HepG2 (cell line): ENCODE results near the gene PSD4. TPM values are rescaled to one million over a fixed set of nuclear protein-coding genes. Genes with fewer than 3 reads are reported as not detected.

Source experiments
- ASH2L ChIP-seq: fragments of 300-600, 200-600 bp; sonication (generic); IDR thresholded peaks from 2 replicates; pipeline ENCODE4 v1.7.0; 2017; ENCODE audit warnings: low read depth, mild to moderate bottlenecking, moderate library complexity, mixed read lengths, low read length; ENCODE audit not compliant: insufficient read length
- ATAD3A ChIP-seq: sonication (generic); formaldehyde crosslinking; IDR thresholded peaks from 2 replicates; pipeline ENCODE4 v1.4.0; 2020; ENCODE audit warnings: missing genetic modification reagents
- ATF3 ChIP-seq: sonication (generic); formaldehyde crosslinking; IDR thresholded peaks from 2 replicates; pipeline ENCODE4 v1.4.0; 2020; ENCODE audit warnings: missing genetic modification reagents
- CBX2 ChIP-seq, 2 experiments: fragments of 200-600 bp in 1 of 2; sonication (generic); formaldehyde crosslinking in 1 of 2; IDR thresholded peaks; 2 replicates each; pipeline versions ENCODE4 v1.7.0 to v1.8.1; 2018 to 2022; ENCODE audit warnings: low read depth in 2 of 2, low read length in 1 of 2, mild to moderate bottlenecking in 1 of 2, missing genetic modification reagents in 1 of 2
- CHD4 ChIP-seq: fragments of 200-600 bp; sonication (generic); IDR thresholded peaks from 2 replicates; pipeline ENCODE4 v1.7.0; 2017; ENCODE audit warnings: mild to moderate bottlenecking, low read length, borderline replicate concordance
- HNF4A ChIP-seq: sonication (generic); formaldehyde crosslinking; IDR thresholded peaks from 2 replicates; pipeline ENCODE4 v1.4.0; 2020; ENCODE audit warnings: missing genetic modification reagents
- HNF4G ChIP-seq, 2 experiments: sonication (generic) in 1 of 2; formaldehyde crosslinking in 1 of 2; IDR thresholded peaks; 2 replicates each; pipeline versions ENCODE4 v1.4.0 to v1.6.1; 2011 to 2020; ENCODE audit warnings: borderline replicate concordance in 2 of 2, low read depth in 2 of 2, mild to moderate bottlenecking in 2 of 2, low read length in 1 of 2, missing genetic modification reagents in 1 of 2, moderate library complexity in 1 of 2
- KLF11 ChIP-seq: IDR thresholded peaks from 2 replicates; pipeline ENCODE4 v1.6.1; 2016; ENCODE audit warnings: missing compliant biosample characterization
- NAIF1 ChIP-seq: sonication (generic); formaldehyde crosslinking; IDR thresholded peaks from 2 replicates; pipeline ENCODE4 v1.5.0; 2020; ENCODE audit warnings: mild to moderate bottlenecking, missing genetic modification reagents, borderline replicate concordance
- NFE2 ChIP-seq: sonication (generic); formaldehyde crosslinking; IDR thresholded peaks from 2 replicates; pipeline ENCODE4 v1.4.0; 2020; ENCODE audit warnings: missing genetic modification reagents
- NR2C2 ChIP-seq: sonication (generic); formaldehyde crosslinking; IDR thresholded peaks from 2 replicates; pipeline ENCODE4 v1.4.0; 2020; ENCODE audit warnings: missing genetic modification reagents, mild to moderate bottlenecking, moderate library complexity, borderline replicate concordance
- PREB ChIP-seq: sonication (generic); formaldehyde crosslinking; IDR thresholded peaks from 2 replicates; pipeline ENCODE4 v1.4.0; 2020; ENCODE audit warnings: missing genetic modification reagents
- ZNF230 ChIP-seq: sonication (generic); formaldehyde crosslinking; IDR thresholded peaks from 2 replicates; pipeline ENCODE4 v1.4.0; 2020; ENCODE audit warnings: mild to moderate bottlenecking, missing genetic modification reagents
- ZNF549 ChIP-seq: sonication (generic); formaldehyde crosslinking; IDR thresholded peaks from 2 replicates; pipeline ENCODE4 v1.5.0; 2020; ENCODE audit warnings: missing genetic modification reagents
- ZNF619 ChIP-seq: sonication (generic); formaldehyde crosslinking; IDR thresholded peaks from 2 replicates; pipeline ENCODE4 v1.4.0; 2020; ENCODE audit warnings: mild to moderate bottlenecking, missing genetic modification reagents
- ZNF691 ChIP-seq: sonication (generic); formaldehyde crosslinking; IDR thresholded peaks from 2 replicates; pipeline ENCODE4 v1.4.0; 2020; ENCODE audit warnings: missing genetic modification reagents, low read depth, mild to moderate bottlenecking, borderline replicate concordance
- ZNF7 ChIP-seq: IDR thresholded peaks from 2 replicates; pipeline ENCODE4 v1.6.1; 2016; ENCODE audit warnings: missing biosample characterization, missing genetic modification reagents
- polyA plus RNA-seq, 8 experiments: library from polyadenylated mRNA; depleted of rRNA in 3 of 8; stranded (reverse) in 7 of 8; unstranded in 1 of 8; fragments of >200 nt; fragmentation: Illumina TruSeq in 4 of 8; extraction: Trizol in 4 of 8; gene quantifications; 2 replicates each; pipeline versions ENCODE4 v1.2.1 to v1.2.3, GENCODE V29; 2011 to 2016; ENCODE audit warnings: low read depth in 4 of 8, missing spikeins in 1 of 8, mixed read lengths in 1 of 8; ENCODE audit not compliant: insufficient read depth in 1 of 8
- total RNA-seq, 5 experiments: library from RNA; depleted of rRNA; stranded (reverse); fragments of >200 nt; fragmentation: Illumina TruSeq; extraction: Trizol; gene quantifications; 2 replicates each; pipeline ENCODE4 v1.2.3, GENCODE V29; 2016; ENCODE audit warnings: low read depth in 1 of 5
- TF ChIP-seq, protein P1 (sequence below), 2 experiments: sonication (generic) in 1 of 2; formaldehyde crosslinking in 1 of 2; IDR thresholded peaks; 2 replicates each; pipeline versions ENCODE4 v1.6.1 to v1.9.0; 2014 to 2022; ENCODE audit warnings: antibody characterized with exemption in 1 of 2, borderline replicate concordance in 1 of 2, inconsistent platforms in 1 of 2, low read depth in 1 of 2, missing genetic modification reagents in 1 of 2

PSD4 gene
- total and polyA plus RNA-seq, 2 of the 13 experiments (the other 11 are each of a cell fraction or from before 2014, with no cell fraction given): 5.8 to 9.4 TPM

DNA sequence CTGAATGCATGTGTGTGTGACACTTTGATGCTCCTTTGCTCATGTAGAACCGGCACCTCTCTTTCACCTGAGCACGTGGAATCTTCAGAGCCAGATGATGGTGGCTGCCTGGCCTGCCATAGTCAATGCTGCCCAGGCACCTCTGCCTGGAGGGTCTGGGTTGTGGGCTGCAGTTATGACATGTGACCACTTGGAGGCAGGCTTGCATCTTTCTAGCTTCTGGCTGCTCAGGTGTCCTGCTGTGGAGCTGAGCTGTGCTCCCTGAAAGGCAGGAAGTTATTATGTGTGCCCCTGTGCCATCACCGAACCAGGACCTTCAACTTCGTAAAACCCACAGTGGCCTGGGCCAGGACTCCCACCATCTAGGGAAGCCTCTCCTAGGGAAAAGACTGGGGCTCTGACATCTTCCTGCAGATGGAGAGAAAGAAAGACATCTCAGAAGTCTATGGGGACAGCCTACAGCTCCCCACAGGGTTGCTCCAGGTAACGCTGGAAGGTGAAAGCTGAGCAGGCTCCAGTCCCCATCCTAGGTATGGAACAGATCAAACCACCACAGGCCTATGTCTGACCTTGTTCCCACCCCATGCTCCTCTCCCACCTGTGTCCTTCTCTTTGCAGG, 30.2 kb downstream of the PSD4 start (continued):
- TF ChIP-seq CHD4: no peak
- TF ChIP-seq PREB (CRISPR knock-in tag): no peak
- no peak for TF ChIP-seq NAIF1 (CRISPR knock-in tag)
- no peak for TF ChIP-seq ASH2L
- no peak for TF ChIP-seq ZNF7 (CRISPR knock-in tag)
- no peak for TF ChIP-seq ZNF549
- no peak for TF ChIP-seq CBX2 (IDR thresholded peaks at IDR 0.05; ENCODE audit: low read depth, low read length)
- no peak for TF ChIP-seq CBX2 (CRISPR knock-in tag; IDR thresholded peaks at IDR 0.05; ENCODE audit: low read depth)
- peak; percentile 88; the same call in 1 of the 2 replicates for TF ChIP-seq ZNF691
- TF ChIP-seq ZNF230 (CRISPR knock-in tag): peak; percentile 57
- no peak for TF ChIP-seq NFE2 (CRISPR knock-in tag)
- no peak for TF ChIP-seq ATAD3A (CRISPR knock-in tag)
- TF ChIP-seq NR2C2 (CRISPR knock-in tag): no peak
- TF ChIP-seq KLF11 (CRISPR knock-in tag): no peak
- peak; percentile 92; the same call in 1 of the 2 replicates for TF ChIP-seq ZNF619 (CRISPR knock-in tag)
- TF ChIP-seq, protein P1, sequence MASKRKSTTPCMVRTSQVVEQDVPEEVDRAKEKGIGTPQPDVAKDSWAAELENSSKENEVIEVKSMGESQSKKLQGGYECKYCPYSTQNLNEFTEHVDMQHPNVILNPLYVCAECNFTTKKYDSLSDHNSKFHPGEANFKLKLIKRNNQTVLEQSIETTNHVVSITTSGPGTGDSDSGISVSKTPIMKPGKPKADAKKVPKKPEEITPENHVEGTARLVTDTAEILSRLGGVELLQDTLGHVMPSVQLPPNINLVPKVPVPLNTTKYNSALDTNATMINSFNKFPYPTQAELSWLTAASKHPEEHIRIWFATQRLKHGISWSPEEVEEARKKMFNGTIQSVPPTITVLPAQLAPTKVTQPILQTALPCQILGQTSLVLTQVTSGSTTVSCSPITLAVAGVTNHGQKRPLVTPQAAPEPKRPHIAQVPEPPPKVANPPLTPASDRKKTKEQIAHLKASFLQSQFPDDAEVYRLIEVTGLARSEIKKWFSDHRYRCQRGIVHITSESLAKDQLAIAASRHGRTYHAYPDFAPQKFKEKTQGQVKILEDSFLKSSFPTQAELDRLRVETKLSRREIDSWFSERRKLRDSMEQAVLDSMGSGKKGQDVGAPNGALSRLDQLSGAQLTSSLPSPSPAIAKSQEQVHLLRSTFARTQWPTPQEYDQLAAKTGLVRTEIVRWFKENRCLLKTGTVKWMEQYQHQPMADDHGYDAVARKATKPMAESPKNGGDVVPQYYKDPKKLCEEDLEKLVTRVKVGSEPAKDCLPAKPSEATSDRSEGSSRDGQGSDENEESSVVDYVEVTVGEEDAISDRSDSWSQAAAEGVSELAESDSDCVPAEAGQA (IDR thresholded peaks at IDR 0.05; ENCODE audit: low read depth): 0 out of 2 replicates have a peak, but pooled peaks have one; percentile 44
- TF ChIP-seq, protein P1 (CRISPR knock-in tag; IDR thresholded peaks at IDR 0.05; ENCODE audit: borderline replicate concordance): no peak
- TF ChIP-seq HNF4A (CRISPR knock-in tag): no peak
- no peak for TF ChIP-seq HNF4G (IDR thresholded peaks at IDR 0.05; ENCODE audit: borderline replicate concordance, low read depth, low read length)
- TF ChIP-seq HNF4G (CRISPR knock-in tag; IDR thresholded peaks at IDR 0.05; ENCODE audit: borderline replicate concordance, low read depth): no peak
- no peak for TF ChIP-seq ATF3 (CRISPR knock-in tag)
